ENCODE measurements around the gene SMU1.
"Not testable (repeated sequence)": the region's sequence is repeated elsewhere in the genome, so short reads cannot be mapped to it uniquely, and the experiment has no call there.

SMU1 gene

GRCh38 chr9:33104401-33104800 is 27.9 kb upstream of the SMU1 start:
- DNase-seq = no peak

GRCh38 chr9:33103501-33104281 is 27.2 kb upstream of the SMU1 start:
- DNase-seq = no peak

GRCh38 chr9:33102551-33103210 is 26.2 kb upstream of the SMU1 start:
- DNase-seq = no peak

GRCh38 chr9:33101104-33101951 is 24.9 kb upstream of the SMU1 start:
- no peak for DNase-seq

GRCh38 chr9:33099754-33100153 is 23.3 kb upstream of the SMU1 start:
- DNase-seq = no peak

- DNase-seq = no peak
Observed at GRCh38 chr9:33097192-33097591, 20.7 kb upstream of the SMU1 start.

GRCh38 chr9:33092634-33093033 is 16.2 kb upstream of the SMU1 start:
- no peak for DNase-seq

GRCh38 chr9:33085672-33086071 is 9.2 kb upstream of the SMU1 start:
- not testable (repeated sequence) for DNase-seq

- no peak for DNase-seq
Observed at GRCh38 chr9:33082538-33083326, 6.3 kb upstream of the SMU1 start.

- DNase-seq = no peak
Observed at GRCh38 chr9:33082128-33082527, 5.7 kb upstream of the SMU1 start.

GRCh38 chr9:33081128-33081851 is 4.8 kb upstream of the SMU1 start:
- DNase-seq = no peak

GRCh38 chr9:33080534-33080933 is 4.1 kb upstream of the SMU1 start:
- DNase-seq = no peak

GRCh38 chr9:33068991-33069390 is 7.5 kb downstream of the SMU1 start:
- no peak for DNase-seq

GRCh38 chr9:33065157-33066076 is 11.1 kb downstream of the SMU1 start:
- DNase-seq = no peak

- no peak for DNase-seq
Observed at GRCh38 chr9:33051144-33051543, 25.3 kb downstream of the SMU1 start.

- no peak for DNase-seq
Observed at GRCh38 chr9:33049680-33050361, 26.7 kb downstream of the SMU1 start.

GRCh38 chr9:33048054-33048465 is 28.4 kb downstream of the SMU1 start:
- DNase-seq = no peak

- no peak for DNase-seq
Observed at GRCh38 chr9:33046061-33046460, 30.4 kb downstream of the SMU1 start.

GRCh38 chr9:33044677-33045282 is 31.7 kb downstream of the SMU1 start:
- DNase-seq = no peak

GRCh38 chr9:33044162-33044673 is 32.3 kb downstream of the SMU1 start:
- peak; percentile 62 for DNase-seq

All from NK-92 treated with Interleukin-12 subunit alpha and Interleukin-12 subunit beta, amount 100 ng/mL, for 24 hours (cell line).